GM12878 (cell line): ENCODE results near the gene LST1. TPM values are rescaled to one million over a fixed set of nuclear protein-coding genes. Genes with fewer than 3 reads are reported as not detected.
A peak's percentile ranks its signal among the peaks of the same experiment; 100 is the strongest.

ENCODE experiments used
- BCLAF1 ChIP-seq: fragments of 450-650 bp; IDR thresholded peaks from 2 replicates; pipeline ENCODE4 v1.6.1; 2017; ENCODE audit warnings: antibody characterized with exemption, mild to moderate bottlenecking, moderate library complexity
- BMI1 ChIP-seq: fragments of 450-650 bp; IDR thresholded peaks from 2 replicates; pipeline ENCODE4 v1.6.1; 2016; ENCODE audit warnings: mild to moderate bottlenecking, moderate library complexity, borderline replicate concordance
- CEBPB ChIP-seq, 2 experiments: fragments of 150-350 bp in 1 of 2; IDR thresholded peaks; 2 replicates each; pipeline ENCODE4 v1.6.1; 2012 to 2014; ENCODE audit warnings: low read depth in 2 of 2, low read length in 2 of 2, borderline replicate concordance in 1 of 2, inconsistent platforms in 1 of 2
- CHD1 ChIP-seq: IDR thresholded peaks from 2 replicates; pipeline ENCODE4 v1.6.1; 2012; ENCODE audit warnings: low read depth, low read length, improper control_type of control experiment
- ETV6 ChIP-seq, 2 experiments: fragments of 450-650 bp in 1 of 2; IDR thresholded peaks in 1 of 2; conservative IDR thresholded peaks in 1 of 2; 2 replicates each; pipeline ENCODE4 v1.6.1; 2014; ENCODE audit warnings: antibody characterized with exemption in 1 of 2, borderline replicate concordance in 1 of 2, low read depth in 1 of 2, mild to moderate bottlenecking in 1 of 2, moderate library complexity in 1 of 2
- FOXM1 ChIP-seq: IDR thresholded peaks from 2 replicates; pipeline ENCODE4 v1.6.1; 2012; ENCODE audit warnings: low read depth, mild to moderate bottlenecking, inconsistent platforms, low read length, moderate library complexity
- IRF4 ChIP-seq: IDR thresholded peaks from 2 replicates; pipeline ENCODE4 v1.6.1; 2011; ENCODE audit warnings: low read depth, low read length
- JUND ChIP-seq: IDR thresholded peaks from 2 replicates; pipeline ENCODE4 v1.6.1; 2012; ENCODE audit warnings: low read depth, mild to moderate bottlenecking, low read length, improper control_type of control experiment, moderate library complexity
- KLF5 ChIP-seq: fragments of 450-650 bp; IDR thresholded peaks from 2 replicates; pipeline ENCODE4 v1.6.1; 2014; ENCODE audit warnings: mild to moderate bottlenecking; ENCODE audit not compliant: partially characterized antibody
- NFIC ChIP-seq: IDR thresholded peaks from 2 replicates; pipeline ENCODE4 v1.6.1; 2012; ENCODE audit warnings: low read depth, mild to moderate bottlenecking, inconsistent platforms, low read length, moderate library complexity
- PAX8 ChIP-seq: fragments of 450-650 bp; IDR thresholded peaks from 2 replicates; pipeline ENCODE4 v1.6.1; 2017; ENCODE audit warnings: mild to moderate bottlenecking, moderate library complexity
- PBX3 ChIP-seq: IDR thresholded peaks from 2 replicates; pipeline ENCODE4 v1.6.1; 2011; ENCODE audit warnings: mild to moderate bottlenecking, low read depth, low read length, moderate library complexity; ENCODE audit not compliant: insufficient replicate concordance
- POU2F2 ChIP-seq: IDR thresholded peaks from 3 replicates; pipeline ENCODE4 v1.6.1; 2011; ENCODE audit warnings: low read depth, mild to moderate bottlenecking, low read length, borderline replicate concordance
- SIN3A ChIP-seq: IDR thresholded peaks from 2 replicates; pipeline ENCODE4 v1.6.1; 2012; ENCODE audit warnings: low read depth, low read length, improper control_type of control experiment
- SMAD5 ChIP-seq: IDR thresholded peaks from 2 replicates; pipeline ENCODE4 v1.6.1; 2016; ENCODE audit warnings: antibody characterized with exemption, low read depth
- SMARCA5 ChIP-seq: fragments of 450-650 bp; IDR thresholded peaks from 2 replicates; pipeline ENCODE4 v1.6.1; 2017; ENCODE audit warnings: mild to moderate bottlenecking
- SP1 ChIP-seq: IDR thresholded peaks from one replicate; pipeline ENCODE4 v1.6.1; 2011; ENCODE audit warnings: low read depth, low read length
- SPI1 ChIP-seq: IDR thresholded peaks from 2 replicates; pipeline ENCODE4 v1.6.1; 2011; ENCODE audit warnings: low read depth, mild to moderate bottlenecking, low read length, moderate library complexity, borderline replicate concordance; ENCODE audit not compliant: insufficient read depth
- TCF12 ChIP-seq: IDR thresholded peaks from 2 replicates; pipeline ENCODE4 v1.6.1; 2011; ENCODE audit warnings: low read depth, mild to moderate bottlenecking, low read length
- TCF3 ChIP-seq: IDR thresholded peaks from 2 replicates; pipeline ENCODE4 v1.6.1; 2012; ENCODE audit warnings: low read depth, mild to moderate bottlenecking, low read length, borderline replicate concordance; ENCODE audit not compliant: insufficient read depth
- TCF7 ChIP-seq: IDR thresholded peaks from 2 replicates; pipeline ENCODE4 v1.6.1; 2014; ENCODE audit warnings: antibody characterized with exemption, borderline replicate concordance
- USF1 ChIP-seq: IDR thresholded peaks from 2 replicates; pipeline ENCODE4 v1.6.1; 2011; ENCODE audit warnings: borderline replicate concordance, low read depth, mild to moderate bottlenecking, moderate library complexity, mixed read lengths, low read length; ENCODE audit not compliant: insufficient read depth; ENCODE audit errors: extremely low read length
- ZNF207 ChIP-seq: fragments of 450-650 bp; IDR thresholded peaks from 2 replicates; pipeline ENCODE4 v1.6.1; 2014; ENCODE audit warnings: antibody characterized with exemption, mild to moderate bottlenecking, borderline replicate concordance
- polyA plus RNA-seq, 11 experiments: library from polyadenylated mRNA; depleted of rRNA in 4 of 11; unstranded in 6 of 11; stranded (reverse) in 5 of 11; fragments of >200 nt; fragmentation: Nextera tagmentation in 4 of 11; fragmentation: Illumina TruSeq in 1 of 11; extraction: Ambion mirVana in 4 of 11; extraction: Trizol in 1 of 11; gene quantifications; 1 replicate in 1 of 11; 2 replicates in 10 of 11; pipeline versions ENCODE4 v1.2.1 to v1.2.3, GENCODE V29; 2011 to 2016; ENCODE audit warnings: inconsistent platforms in 2 of 11, missing spikeins in 2 of 11, low read depth in 1 of 11
- total RNA-seq, 4 experiments: library from RNA; depleted of rRNA in 3 of 4; stranded (reverse); fragments of >200 nt in 3 of 4; fragmentation: Illumina TruSeq in 1 of 4; extraction: Trizol in 1 of 4; gene quantifications; 2 replicates each; pipeline versions ENCODE4 v1.2.1 to v1.2.3, GENCODE V29; 2013 to 2021

Gene LST1
- total and polyA plus RNA-seq, 10 of the 15 experiments (the other 5 are each of a cell fraction or from before 2014, with no cell fraction given) = 4.1 to 35.5 (median 16.4) TPM

- TF ChIP-seq JUND (no peak), USF1 (no peak), NFIC (no peak), KLF5 (no peak), TCF3 (no peak), IRF4 (0 out of 2 replicates have a peak, but pooled peaks have one; percentile 10), TCF12 (0 out of 2 replicates have a peak, but pooled peaks have one; percentile 14), SMARCA5 (no peak), SIN3A (no peak), PBX3 (peak; percentile 1), POU2F2 (0 out of 3 replicates have a peak, but pooled peaks have one; percentile 8), ETV6 (conservative IDR thresholded peaks at IDR 0.05 in 1 of 2, IDR thresholded peaks at IDR 0.05 in 1 of 2; ENCODE audit: borderline replicate concordance in 1 of 2, low read depth in 1 of 2) (peak in 1 of 2 experiments; percentile 17; a peak in 1 of 4 replicates), SMAD5 (no peak), FOXM1 (no peak), BMI1 (no peak), TCF7 (no peak), PAX8 (no peak), BCLAF1 (no peak), CHD1 (no peak), ZNF207 (no peak), SP1 (no peak), SPI1 (no peak), CEBPB (IDR thresholded peaks at IDR 0.05; ENCODE audit: borderline replicate concordance in 1 of 2, low read depth in 2 of 2, low read length in 2 of 2) (no peak)
Measured at GRCh38 chr6:31574106-31575061, 11.7 kb upstream of the LST1 start (continued).
